OCI-LY7 (cell line): Measurements from ENCODE around the gene BBOX1. TPM values are rescaled to one million over a fixed set of nuclear protein-coding genes. Genes with fewer than 3 reads are reported as not detected.

Source experiments
- BruUV-seq: library from RNA; stranded (reverse); fragments of 400-500 nt; replicated peaks from 2 replicates; lab custom pipeline; 2021; lab: Mats Ljungman, UMichigan
- CTCF ChIA-PET: fragments of 300-600 bp; sonication (Branson Sonifier 250); formaldehyde crosslinking; loops from one replicate; lab custom pipeline; 2022; ENCODE audit warnings: antibody characterized with exemption; ENCODE audit not compliant: unreplicated experiment; lab: Charles Lee
- POLR2A ChIA-PET: fragments of 300-600 bp; sonication (Branson Sonifier 250); formaldehyde crosslinking; loops from one replicate; lab custom pipeline; 2022; ENCODE audit warnings: antibody characterized with exemption; lab: Charles Lee
- DNase-seq: peaks from one replicate; pipeline ENCODE4 v3.0.0-alpha.2; 2015; ENCODE audit warnings: low spot score
- H2AFZ ChIP-seq: fragments of 200-600 bp; sonication (generic), shearing (Covaris generic); 2 replicates; pipeline ENCODE4 v1.6.1; 2014; ENCODE audit warnings: mild to moderate bottlenecking, antibody characterized with exemption, low read length, moderate library complexity
- H3K27ac ChIP-seq: fragments of 200-600 bp; sonication (generic); 2 replicates; pipeline ENCODE4 v1.5.1; 2014; ENCODE audit warnings: mixed run types, low read depth, mild to moderate bottlenecking, moderate library complexity, low read length, inconsistent platforms; ENCODE audit not compliant: poor library complexity, severe bottlenecking
- H3K36me3 ChIP-seq: fragments of 200-600 bp; sonication (generic); 2 replicates; pipeline ENCODE4 v1.6.1; 2014; ENCODE audit warnings: mild to moderate bottlenecking, antibody characterized with exemption, low read length, moderate library complexity, mixed read lengths; ENCODE audit not compliant: insufficient read depth
- H3K4me1 ChIP-seq: fragments of 200-600 bp; sonication (generic); 2 replicates; pipeline ENCODE4 v1.5.1; 2014; ENCODE audit warnings: mild to moderate bottlenecking, low read length; ENCODE audit not compliant: insufficient read depth, poor library complexity, severe bottlenecking
- H3K4me2 ChIP-seq: fragments of 200-600 bp; sonication (generic); 2 replicates; pipeline ENCODE4 v1.6.1; 2014; ENCODE audit warnings: mild to moderate bottlenecking, low read length
- H3K4me3 ChIP-seq: fragments of 200-600 bp; sonication (generic); 2 replicates; pipeline ENCODE4 v1.5.1; 2014; ENCODE audit warnings: mild to moderate bottlenecking, low read depth, low read length; ENCODE audit not compliant: poor library complexity, severe bottlenecking
- H3K79me2 ChIP-seq: fragments of 200-600 bp; sonication (generic); 2 replicates; pipeline ENCODE4 v1.6.1; 2016; ENCODE audit warnings: low read depth, mild to moderate bottlenecking, low read length, moderate library complexity, mixed read lengths; ENCODE audit not compliant: insufficient read depth
- H3K9me2 ChIP-seq: fragments of 200-600 bp; sonication (generic); 2 replicates; pipeline ENCODE4 v1.6.1; 2016; ENCODE audit warnings: mild to moderate bottlenecking, low read length, mixed read lengths; ENCODE audit not compliant: insufficient read depth
- H3K9me3 ChIP-seq: fragments of 200-600 bp; sonication (generic); 2 replicates; pipeline ENCODE4 v1.6.1; 2014; ENCODE audit warnings: mild to moderate bottlenecking, mixed run types, low read length, mixed read lengths
- H4K20me1 ChIP-seq: fragments of 200-600 bp; sonication (generic); 2 replicates; pipeline ENCODE4 v1.6.1; 2014; ENCODE audit warnings: mild to moderate bottlenecking, antibody characterized with exemption, low read length, moderate library complexity, mixed read lengths; ENCODE audit not compliant: insufficient read depth
- EZH2phosphoT487 ChIP-seq: fragments of 200-600 bp; sonication (generic); IDR thresholded peaks from 2 replicates; pipeline ENCODE4 v1.6.1; 2018; ENCODE audit warnings: low read depth, borderline replicate concordance, mild to moderate bottlenecking, mixed run types, antibody characterized with exemption, low read length, moderate library complexity, mixed read lengths
- intact Hi-C: fragments of 100-400 bp; cut with micrococcal nuclease; formaldehyde crosslinking; loops from one replicate; pipeline ENCODE4 v1.10.0; 2022; ENCODE audit not compliant: unreplicated experiment
- total RNA-seq, 2 experiments: library from RNA; depleted of rRNA in 1 of 2; stranded (reverse); fragments of >200 nt in 1 of 2; shearing (Covaris generic) in 1 of 2; gene quantifications; 2 replicates each; pipeline ENCODE4 v1.2.3, GENCODE V29; 2014 to 2022
- TF ChIP-seq, protein P1 (sequence below): fragments of 200-600 bp; sonication (generic); conservative IDR thresholded peaks from 2 replicates; pipeline ENCODE4 v1.5.1; 2014; ENCODE audit warnings: mild to moderate bottlenecking, antibody characterized with exemption, low read length, moderate library complexity, mixed read lengths

The BBOX1 gene
- total RNA-seq, 2 experiments from 2014 or later = not detected

DNA sequence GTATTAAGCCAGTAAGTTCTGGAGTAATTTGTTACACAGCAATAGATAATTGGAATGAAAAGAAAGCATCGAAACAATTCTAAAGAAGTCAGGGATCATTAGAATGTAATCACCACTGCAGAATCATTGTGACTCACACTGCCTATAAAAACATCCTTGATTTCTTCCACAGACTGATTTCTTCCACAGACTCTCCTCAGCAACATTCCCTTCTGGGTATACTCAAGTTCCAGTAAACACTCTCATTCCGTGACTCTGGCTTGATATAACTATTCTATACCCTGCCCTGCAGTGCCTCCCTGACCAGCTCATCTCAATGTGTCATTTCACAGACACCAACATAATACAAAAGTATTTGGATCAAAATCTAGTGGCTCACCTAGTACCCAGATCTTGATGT, 120.5 kb downstream of the BBOX1 start:
- H3K36me3 ChIP-seq = no peaks in the 10 kb centered on the region
- no TSS peak for BruUV-seq
- no peak overlapping the region for H3K4me2 ChIP-seq
- H2AFZ ChIP-seq = no peak overlapping the region
- no peak for TF ChIP-seq EZH2phosphoT487
- TF ChIP-seq, protein P1, sequence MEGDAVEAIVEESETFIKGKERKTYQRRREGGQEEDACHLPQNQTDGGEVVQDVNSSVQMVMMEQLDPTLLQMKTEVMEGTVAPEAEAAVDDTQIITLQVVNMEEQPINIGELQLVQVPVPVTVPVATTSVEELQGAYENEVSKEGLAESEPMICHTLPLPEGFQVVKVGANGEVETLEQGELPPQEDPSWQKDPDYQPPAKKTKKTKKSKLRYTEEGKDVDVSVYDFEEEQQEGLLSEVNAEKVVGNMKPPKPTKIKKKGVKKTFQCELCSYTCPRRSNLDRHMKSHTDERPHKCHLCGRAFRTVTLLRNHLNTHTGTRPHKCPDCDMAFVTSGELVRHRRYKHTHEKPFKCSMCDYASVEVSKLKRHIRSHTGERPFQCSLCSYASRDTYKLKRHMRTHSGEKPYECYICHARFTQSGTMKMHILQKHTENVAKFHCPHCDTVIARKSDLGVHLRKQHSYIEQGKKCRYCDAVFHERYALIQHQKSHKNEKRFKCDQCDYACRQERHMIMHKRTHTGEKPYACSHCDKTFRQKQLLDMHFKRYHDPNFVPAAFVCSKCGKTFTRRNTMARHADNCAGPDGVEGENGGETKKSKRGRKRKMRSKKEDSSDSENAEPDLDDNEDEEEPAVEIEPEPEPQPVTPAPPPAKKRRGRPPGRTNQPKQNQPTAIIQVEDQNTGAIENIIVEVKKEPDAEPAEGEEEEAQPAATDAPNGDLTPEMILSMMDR = no peak
- intact Hi-C loops = no loop called here
- no peak overlapping the region for H3K27ac ChIP-seq
- ChIA-PET POLR2A (interaction anchor here (0.5 to 1.6 kb wide), 4 partner anchors 8 to 434 kb away, joined by 3 to 6 read pairs (median 4); no protein-coding TSS in a partner anchor), CTCF (no interaction called here)
- H3K9me2 ChIP-seq = no peaks in the 10 kb centered on the region
- no peaks in the 10 kb centered on the region for H3K9me3 ChIP-seq
- DNase-seq = no peak
- H3K79me2 ChIP-seq = no peaks in the 10 kb centered on the region
- H4K20me1 ChIP-seq = no peaks in the 10 kb centered on the region
- no peak overlapping the region for H3K4me3 ChIP-seq
- no peaks in the 10 kb centered on the region for H3K4me1 ChIP-seq

DNA sequence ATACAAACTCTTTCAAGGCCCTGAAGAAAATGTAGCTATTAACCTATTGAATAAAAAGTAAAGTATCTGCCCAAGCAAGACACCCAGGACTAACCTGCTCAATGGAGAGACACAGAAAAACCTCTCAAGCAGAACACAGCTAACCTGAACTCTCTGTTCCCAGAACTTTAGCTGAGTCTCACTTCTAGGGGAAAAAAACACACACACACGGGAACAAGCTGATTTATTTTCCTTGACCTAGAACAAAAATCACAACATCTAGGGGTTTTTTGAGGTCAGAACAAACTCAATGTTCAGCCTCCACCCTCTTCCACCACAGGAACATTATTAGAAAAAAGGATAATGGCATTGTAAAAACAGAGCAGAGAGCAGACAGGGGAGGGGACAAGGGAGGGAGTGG, 121.6 kb downstream of the BBOX1 start:
- Histone ChIP-seq H3K4me3 (no peak overlapping the region), H3K4me2 (no peak overlapping the region), H3K9me2 (no peaks in the 10 kb centered on the region), H3K27ac (no peak overlapping the region), H4K20me1 (no peaks in the 10 kb centered on the region), H2AFZ (no peak overlapping the region), H3K9me3 (no peaks in the 10 kb centered on the region), H3K36me3 (no peaks in the 10 kb centered on the region), H3K79me2 (no peaks in the 10 kb centered on the region), H3K4me1 (no peaks in the 10 kb centered on the region)
- no peak for DNase-seq
- BruUV-seq = no TSS peak
- CTCF ChIA-PET = interaction anchor here (1.0 kb wide), 1 partner anchor 135 kb away, joined by 3 read pairs; no protein-coding TSS in a partner anchor
- POLR2A ChIA-PET = interaction anchor here (0.6 to 1.6 kb wide), 4 partner anchors 9 to 78 kb away, joined by 3 read pairs; no protein-coding TSS in a partner anchor
- TF ChIP-seq, protein P1 = no peak
- TF ChIP-seq EZH2phosphoT487 = no peak
- intact Hi-C loops = no loop called here

DNA sequence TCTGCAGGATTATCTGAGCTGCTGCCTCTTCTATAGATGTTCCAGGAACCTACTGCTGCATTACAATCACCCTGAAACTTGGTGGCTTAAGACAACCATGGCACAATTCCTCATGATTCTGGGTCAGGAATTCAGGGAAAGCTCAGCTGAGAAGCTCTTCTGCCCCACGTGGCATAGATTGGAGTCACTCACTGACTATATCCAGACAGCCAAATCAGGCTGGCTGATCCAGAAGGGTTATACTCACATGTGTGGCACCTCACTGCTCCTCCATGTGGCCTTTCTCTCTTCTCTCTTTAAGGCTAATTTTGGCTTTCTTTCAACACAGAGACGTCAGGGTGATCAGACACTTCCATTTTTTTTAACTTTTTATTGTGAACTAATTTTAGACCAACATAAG, 125.5 kb downstream of the BBOX1 start:
- Histone ChIP-seq H3K27ac (no peak overlapping the region), H3K4me2 (no peak overlapping the region), H3K4me3 (no peak overlapping the region), H3K4me1 (no peaks in the 10 kb centered on the region), H2AFZ (no peak overlapping the region), H3K36me3 (no peaks in the 10 kb centered on the region), H3K9me2 (no peaks in the 10 kb centered on the region), H4K20me1 (no peaks in the 10 kb centered on the region), H3K79me2 (no peaks in the 10 kb centered on the region), H3K9me3 (no peaks in the 10 kb centered on the region)
- intact Hi-C loops = no loop called here
- DNase-seq = no peak
- BruUV-seq = no TSS peak
- CTCF ChIA-PET = no interaction called here
- POLR2A ChIA-PET = interaction anchor here (0.5 kb wide), 1 partner anchor 25 kb away, joined by 4 read pairs; no protein-coding TSS in a partner anchor
- TF ChIP-seq, protein P1 = no peak
- no peak for TF ChIP-seq EZH2phosphoT487
